HG03025 (cell line): ENCODE data around the gene SLC13A5.

Experiments
- ATAC-seq: cut with Tn5 transposase; IDR thresholded peaks from one replicate; pipeline ENCODE4 v1.9.1; 2021; ENCODE audit warnings: mild to moderate bottlenecking, moderate library complexity; ENCODE audit not compliant: unreplicated experiment, low FRiP score

The SLC13A5 gene

GRCh38 chr17:6684881-6685767 is 28.0 kb downstream of the SLC13A5 start:
- no peak for ATAC-seq

DNA sequence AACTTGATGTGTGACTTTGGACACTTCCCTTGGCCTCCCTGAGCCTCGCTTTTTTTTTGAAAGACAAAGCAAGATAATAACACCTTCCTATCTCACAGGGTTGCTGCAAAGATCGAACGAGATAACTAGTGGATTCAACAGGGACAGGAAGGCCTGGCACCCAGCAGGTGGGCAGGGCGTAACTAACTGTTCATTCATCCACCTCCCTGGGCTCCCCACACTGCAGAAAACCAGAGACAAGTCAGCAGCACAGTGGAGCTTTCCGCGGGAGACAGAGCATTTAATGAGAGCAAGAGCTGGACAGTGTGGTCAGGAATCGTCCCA is 28.7 kb downstream of the SLC13A5 start:
- ATAC-seq = no peak

DNA sequence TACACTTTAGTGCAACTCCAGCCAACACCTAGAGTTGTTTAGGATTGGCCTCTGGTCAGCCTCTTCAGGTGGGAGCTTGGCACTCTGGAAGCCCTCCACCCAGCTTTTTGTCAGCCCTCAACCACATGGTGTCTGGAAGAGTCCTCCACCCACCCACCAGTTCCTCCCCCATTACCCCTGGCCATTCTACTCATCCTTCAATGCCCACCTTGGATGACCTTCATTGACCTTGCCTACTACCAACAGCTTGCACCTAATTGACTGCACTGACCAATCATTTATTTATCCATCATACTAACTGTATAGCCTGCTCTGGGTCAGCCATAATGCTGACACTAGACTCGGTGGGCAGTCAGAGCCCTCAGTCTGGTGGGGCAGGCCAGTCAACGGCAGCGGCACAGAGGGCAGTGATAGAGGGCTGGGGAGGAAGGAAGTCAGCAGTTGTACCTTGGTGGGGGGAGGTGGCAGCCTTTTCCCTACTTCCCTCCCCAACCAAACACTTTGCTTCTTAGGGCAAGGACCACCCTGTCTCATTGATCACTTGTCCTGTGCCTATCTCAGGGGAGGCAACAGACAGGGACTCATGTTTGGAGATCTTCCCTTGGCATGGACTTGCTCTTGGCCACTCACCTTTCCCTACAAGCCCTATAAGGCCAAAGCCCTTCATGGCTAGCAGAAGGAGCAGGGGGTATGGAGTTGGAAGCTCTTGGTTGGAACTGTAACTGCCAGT is 29.3 kb downstream of the SLC13A5 start:
- no peak for ATAC-seq

DNA sequence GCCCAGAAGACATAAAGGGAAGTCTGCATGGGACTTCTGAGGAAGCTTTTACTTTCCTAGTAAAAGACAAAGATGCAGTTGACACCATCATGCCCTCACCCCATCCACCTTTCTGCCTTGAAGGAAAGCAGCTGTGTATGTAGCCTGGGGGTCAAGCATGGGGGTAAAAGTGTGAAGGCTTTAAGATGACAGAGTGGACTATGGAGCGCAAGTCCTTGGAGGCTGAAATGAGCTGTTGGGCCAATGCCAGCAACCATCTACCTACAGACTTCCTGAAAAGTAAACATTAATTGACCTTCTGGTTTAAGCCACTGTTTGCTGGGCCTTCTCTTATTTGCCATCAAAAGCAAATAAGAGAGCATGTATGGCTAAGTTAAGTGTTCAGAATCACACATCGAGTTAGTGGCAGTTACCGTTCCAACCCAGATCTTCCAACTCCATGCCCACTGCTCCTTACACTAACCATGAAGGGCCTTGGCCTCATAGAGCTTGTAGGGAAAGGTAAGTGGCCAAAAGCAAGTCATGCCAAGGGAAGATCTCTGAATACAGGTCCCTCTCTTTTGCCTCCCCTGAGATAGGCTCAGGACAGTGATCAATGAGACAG is 30.0 kb downstream of the SLC13A5 start:
- no peak for ATAC-seq

GRCh38 chr17:6682339-6682738 is 30.8 kb downstream of the SLC13A5 start:
- ATAC-seq = no peak

DNA sequence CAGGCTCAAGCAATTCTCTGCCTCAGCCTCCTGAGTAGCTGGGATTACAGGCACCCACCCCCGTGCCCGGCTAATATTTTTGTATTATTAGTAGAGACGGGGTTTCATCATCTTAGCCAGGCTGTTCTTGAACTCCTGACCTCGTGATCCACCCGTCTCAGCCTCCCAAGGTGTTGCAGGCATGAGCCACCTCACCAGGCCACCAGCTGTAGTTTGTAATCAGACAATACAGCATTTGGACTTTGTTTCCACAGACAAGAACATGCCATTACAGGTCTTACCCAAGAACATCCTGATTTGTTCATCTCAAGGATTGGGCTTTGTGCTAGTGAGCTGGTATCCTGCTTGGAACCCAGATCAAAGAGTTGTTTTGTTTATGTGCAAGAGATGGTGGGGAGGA is 31.5 kb downstream of the SLC13A5 start:
- ATAC-seq = no peak

- no peak for ATAC-seq
Measured at GRCh38 chr17:6681176-6681575, 32.0 kb downstream of the SLC13A5 start.

DNA sequence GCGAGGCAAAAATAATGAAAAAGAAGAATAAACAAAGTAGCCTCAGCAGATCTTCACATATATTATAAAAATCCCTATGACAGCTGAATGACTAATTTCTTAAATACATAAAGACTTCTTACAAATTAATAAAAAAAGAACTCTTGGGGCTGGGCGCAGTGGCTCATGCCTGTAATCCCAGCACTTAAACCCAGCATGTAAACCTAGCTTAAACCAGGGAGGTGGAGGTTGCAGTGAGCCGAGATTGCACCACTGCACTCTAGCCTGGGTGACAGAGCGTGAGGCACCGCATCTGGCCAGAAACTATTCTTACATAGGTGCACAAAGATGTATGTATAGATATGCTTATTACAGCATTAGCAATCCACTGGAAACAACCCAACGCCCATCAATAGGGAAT is 33.9 kb downstream of the SLC13A5 start:
- ATAC-seq = no peak

DNA sequence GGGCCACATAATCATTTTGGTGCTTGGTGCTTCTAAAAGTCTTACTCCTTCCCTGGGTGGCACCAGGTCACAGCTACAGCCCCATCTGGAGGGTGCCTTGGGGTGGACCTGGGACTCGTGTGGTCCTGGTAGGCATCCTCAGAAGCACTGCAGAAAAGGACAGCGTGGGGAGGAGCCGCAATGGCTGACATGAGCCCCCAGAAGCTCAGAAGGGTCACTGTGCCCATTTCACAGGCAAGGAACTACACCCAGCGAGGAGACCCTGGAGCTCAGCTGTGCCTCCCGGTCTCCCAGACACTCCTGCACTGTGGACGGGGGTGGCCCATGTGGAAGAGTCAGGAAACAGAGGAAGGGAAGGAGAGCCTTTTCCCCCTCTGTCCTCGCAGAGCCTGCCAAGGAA is 35.2 kb downstream of the SLC13A5 start:
- no peak for ATAC-seq

DNA sequence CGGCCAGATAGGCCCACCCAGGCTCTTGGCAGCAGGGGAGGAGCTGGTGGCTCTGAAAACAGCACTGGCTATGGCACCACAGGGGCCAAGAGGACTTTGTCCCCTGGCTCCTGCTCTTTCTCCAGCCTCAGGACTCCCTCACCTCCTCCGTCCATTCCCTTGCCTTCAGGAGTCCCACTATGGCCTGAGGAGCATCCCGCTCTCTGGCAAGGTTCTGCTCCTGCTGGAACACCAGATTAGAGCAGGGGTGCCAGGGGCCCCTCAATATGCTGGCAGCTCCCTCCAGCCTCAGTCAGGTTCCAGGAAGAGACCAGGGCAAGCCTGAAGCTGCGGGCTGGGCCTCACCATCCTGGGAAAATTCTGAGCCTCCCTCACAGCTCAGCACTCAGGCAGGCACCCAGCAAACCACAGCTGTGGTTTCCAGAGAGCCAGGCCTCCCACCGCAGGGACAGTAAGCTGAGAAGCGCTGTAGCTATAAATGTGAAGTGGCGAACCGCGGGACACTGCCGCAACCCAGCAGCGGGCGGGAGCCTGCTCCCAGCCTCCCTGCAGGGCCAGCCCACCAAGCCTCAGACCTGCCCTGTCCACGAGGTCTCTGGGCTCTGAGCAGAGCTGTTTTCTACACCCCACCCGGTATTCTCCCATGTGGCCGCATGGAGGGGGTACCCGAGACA is 35.9 kb downstream of the SLC13A5 start:
- ATAC-seq = no peak

DNA sequence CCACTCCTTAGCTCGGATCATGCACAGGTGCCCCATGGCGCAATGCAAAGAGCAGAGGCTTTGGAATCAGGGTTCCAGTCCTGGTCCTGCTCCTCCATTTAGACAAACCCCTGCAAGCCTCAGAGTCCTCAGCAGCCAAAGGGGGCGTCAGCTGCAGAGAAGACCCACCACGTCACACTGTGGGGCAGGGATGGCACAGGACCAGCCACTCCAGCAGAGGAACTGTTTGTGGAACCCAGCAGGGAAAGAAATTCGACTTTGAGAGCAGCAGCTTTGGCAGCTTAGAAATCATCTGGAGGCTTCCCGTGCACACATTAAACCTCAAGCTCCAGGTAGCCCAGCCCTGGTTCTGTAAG is 36.4 kb downstream of the SLC13A5 start:
- no peak for ATAC-seq

DNA sequence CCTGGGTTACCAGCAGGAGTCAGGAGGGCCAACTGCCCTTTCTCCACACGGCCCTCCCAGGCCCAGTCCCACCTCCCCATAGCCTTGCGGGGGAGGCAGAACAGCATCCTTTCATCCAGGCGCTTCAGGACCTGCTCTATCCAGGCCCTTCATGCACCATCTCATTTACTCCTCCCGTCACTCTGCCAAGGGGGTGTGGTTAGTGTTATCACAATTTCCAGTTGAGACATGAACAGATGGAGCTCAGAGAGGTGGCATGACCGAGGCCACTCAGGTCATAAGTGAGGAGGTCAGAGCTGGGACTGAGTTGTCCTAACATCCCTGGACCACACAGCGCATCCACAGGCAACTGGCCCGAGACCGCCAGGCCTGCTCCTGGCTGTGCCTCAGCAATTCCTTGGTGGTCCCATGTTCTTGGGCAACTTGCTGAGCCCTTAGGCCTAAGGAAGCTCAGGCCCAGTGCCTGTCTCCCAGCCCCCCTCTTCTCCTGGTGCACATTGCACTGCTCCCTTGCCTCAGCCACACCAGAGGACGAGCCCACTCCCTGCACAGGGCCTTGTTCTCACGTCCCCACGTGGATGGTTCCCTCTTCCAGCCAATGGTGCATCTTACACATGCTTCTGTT is 37.9 kb downstream of the SLC13A5 start:
- ATAC-seq = no peak

GRCh38 chr17:6674586-6674985 is 38.6 kb downstream of the SLC13A5 start:
- ATAC-seq = no peak

DNA sequence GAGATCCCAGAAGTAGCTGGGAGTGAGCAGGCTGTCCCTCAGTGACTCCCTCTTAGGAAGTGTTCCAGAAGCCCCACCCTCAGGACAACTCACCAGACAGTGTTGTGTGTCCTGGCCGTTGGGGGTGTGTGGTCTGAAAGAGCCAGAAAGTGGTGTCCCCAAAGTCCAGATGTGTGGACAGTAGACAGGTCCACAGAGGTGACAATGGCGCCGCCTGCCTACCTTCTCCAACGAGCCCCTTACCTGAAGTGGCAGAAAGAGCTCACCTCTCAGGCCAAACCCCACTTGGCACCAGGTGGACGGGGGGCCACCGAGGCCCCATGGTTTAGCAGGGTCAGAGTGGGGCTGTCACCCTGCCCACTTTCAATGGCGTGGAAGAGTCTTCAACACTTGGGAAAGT is 41.7 kb downstream of the SLC13A5 start:
- no peak for ATAC-seq

- no peak for ATAC-seq
Measured at GRCh38 chr17:6670999-6671398, 42.2 kb downstream of the SLC13A5 start.

GRCh38 chr17:6670571-6670970 is 42.6 kb downstream of the SLC13A5 start:
- no peak for ATAC-seq

DNA sequence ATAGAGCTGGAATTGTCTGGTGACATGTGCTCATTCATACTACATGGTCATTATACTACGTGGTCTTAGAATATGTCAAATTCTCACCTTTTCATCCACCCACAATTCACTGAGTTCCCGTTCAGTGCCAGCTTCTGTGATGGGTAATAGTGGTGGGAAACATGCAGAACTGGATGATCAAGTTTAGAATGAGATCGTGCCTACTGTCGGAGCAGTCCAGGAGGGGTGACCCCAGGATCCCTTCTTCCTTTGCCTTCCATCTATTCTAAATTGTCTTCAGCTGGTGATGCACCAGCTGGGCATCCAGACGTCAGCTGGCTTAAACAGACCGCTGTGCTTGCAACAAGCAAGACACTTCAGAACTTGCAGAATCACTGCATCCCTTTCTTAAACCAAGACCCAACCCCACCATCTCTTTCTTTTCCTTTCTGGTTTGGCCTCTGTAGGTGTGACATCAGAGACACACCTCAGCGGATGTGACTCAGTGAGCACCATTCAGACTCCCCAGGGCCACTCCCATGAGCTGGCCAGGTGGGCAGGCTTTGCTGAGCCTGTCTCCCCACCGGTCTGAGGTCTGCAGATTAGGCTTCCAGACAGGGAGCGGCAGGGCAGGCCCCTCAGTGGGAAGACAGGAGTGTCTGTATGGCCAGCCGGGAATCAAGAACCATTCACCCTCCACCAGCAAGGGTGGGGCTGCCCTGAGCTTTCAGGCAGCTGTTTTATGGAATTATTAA is 43.5 kb downstream of the SLC13A5 start:
- no peak for ATAC-seq

DNA sequence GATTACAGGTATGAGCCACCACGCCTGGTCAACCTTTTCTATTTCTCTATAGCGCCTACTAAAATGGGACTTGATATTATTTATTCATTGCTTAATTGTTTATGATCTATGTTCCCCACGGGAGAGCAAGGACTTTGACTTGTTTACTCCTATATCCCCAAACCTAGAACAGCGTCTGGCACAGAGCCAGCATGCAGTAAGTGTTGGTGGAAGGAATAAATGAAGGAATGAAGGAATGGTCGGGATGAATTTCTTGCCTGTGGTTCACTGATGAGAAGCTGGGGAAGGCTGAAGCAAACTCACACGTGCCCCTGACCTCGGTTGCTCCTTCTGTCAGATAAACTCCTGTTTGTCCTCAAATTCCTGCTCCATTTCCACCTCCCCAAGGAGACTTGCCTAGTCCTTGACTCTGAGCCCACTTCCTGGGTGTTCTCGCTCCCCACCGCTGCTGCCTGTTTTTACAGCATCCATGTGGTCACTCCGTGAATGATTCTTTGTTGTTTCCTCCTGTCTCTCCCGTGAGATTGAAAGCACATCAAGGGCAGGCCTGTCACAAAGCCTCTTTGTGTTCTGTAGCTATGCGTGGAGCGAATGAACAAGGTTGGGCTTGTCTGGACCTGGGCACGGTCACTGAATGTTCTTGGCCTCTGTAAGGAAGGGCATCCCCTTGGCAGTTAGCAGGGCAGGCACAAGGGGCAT is 44.3 kb downstream of the SLC13A5 start:
- ATAC-seq = no peak

DNA sequence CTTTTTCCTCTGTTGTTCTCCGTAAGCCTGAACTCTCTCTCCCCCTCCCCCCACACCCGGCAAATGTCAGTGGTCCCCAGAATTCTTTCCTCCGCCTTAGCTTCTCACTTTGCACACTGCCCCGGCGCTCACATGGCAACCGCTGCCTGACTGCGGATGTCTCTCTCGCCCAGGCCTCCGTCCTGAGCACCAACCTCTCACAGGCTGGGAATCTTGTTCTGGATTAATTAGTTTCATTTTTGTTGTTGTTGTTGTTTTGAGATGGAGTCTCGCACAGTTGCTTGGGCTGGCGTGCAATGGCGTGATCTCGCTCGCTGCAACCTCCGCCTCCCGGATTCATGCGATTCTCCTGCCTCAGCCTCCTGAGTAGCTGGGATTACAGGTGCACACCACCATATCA is 45.0 kb downstream of the SLC13A5 start:
- no peak for ATAC-seq
